G401 (cell line): Measurements from ENCODE around the gene LRRC41. TPM values are rescaled to one million over a fixed set of nuclear protein-coding genes. Genes with fewer than 3 reads are reported as not detected.
"Not testable (repeated sequence)": the region's sequence is repeated elsewhere in the genome, so short reads cannot be mapped to it uniquely, and the experiment has no call there.

ENCODE experiments used
- DNase-seq: peaks from one replicate; pipeline ENCODE4 v3.0.0-alpha.2; 2015; ENCODE audit warnings: low spot score
- in situ Hi-C: cut with HindIII; loops from 2 replicates; pipeline ENCODE4 v1.10.0; 2016; ENCODE audit warnings: low sequenced_read_pairs, mixed read lengths
- total RNA-seq: library from RNA; depleted of rRNA; stranded (reverse); fragments of >200 nt; shearing (Covaris generic); gene quantifications from 2 replicates; pipeline ENCODE4 v1.2.3, GENCODE V29; 2014; rRNA removed

LRRC41 gene
- total RNA-seq, 1 experiment from 2014 or later, result 99.1 TPM

- peak; percentile 16 for DNase-seq
- in situ Hi-C loops, result no loop called here
Measured at GRCh38 chr1:46248122-46248920, 55.1 kb downstream of the LRRC41 start.

- DNase-seq, result peak; percentile 99
- in situ Hi-C loops, result no loop called here
Measured at GRCh38 chr1:46247436-46248121, 55.8 kb downstream of the LRRC41 start, which contains the start of gene RAD54L. Gene RAD54L (plus strand): TSS chr1:46247763. CDS start chr1:46248406, 643 bp downstream.

GRCh38 chr1:46246548-46247435 is 56.6 kb downstream of the LRRC41 start:
- in situ Hi-C loops, result no loop called here

GRCh38 chr1:46246136-46246535 is 57.3 kb downstream of the LRRC41 start:
- DNase-seq, in situ Hi-C loops: not testable (repeated sequence)

More at GRCh38 chr1:46246548-46247435, 56.6 kb downstream of the LRRC41 start:
- no peak for DNase-seq

- DNase-seq, result peak; percentile 15
- in situ Hi-C loops, result no loop called here
Measured at GRCh38 chr1:46244656-46245371, 58.6 kb downstream of the LRRC41 start.

GRCh38 chr1:46243831-46244230 is 59.6 kb downstream of the LRRC41 start:
- in situ Hi-C loops, result not testable (repeated sequence)

GRCh38 chr1:46242918-46243317 is 60.5 kb downstream of the LRRC41 start:
- in situ Hi-C loops, result no loop called here
- DNase-seq, result no peak

More at GRCh38 chr1:46243831-46244230, 59.6 kb downstream of the LRRC41 start:
- not testable (repeated sequence) for DNase-seq

- DNase-seq, in situ Hi-C loops: not testable (repeated sequence)
Measured at GRCh38 chr1:46241733-46242132, 61.7 kb downstream of the LRRC41 start.

GRCh38 chr1:46238865-46239264 is 64.6 kb downstream of the LRRC41 start:
- in situ Hi-C loops, DNase-seq: not testable (repeated sequence)

GRCh38 chr1:46236882-46237281 is 66.5 kb downstream of the LRRC41 start:
- in situ Hi-C loops, result no loop called here
- DNase-seq, result no peak

- in situ Hi-C loops, DNase-seq: not testable (repeated sequence)
Measured at GRCh38 chr1:46231231-46231630, 72.2 kb downstream of the LRRC41 start.

Other genes starting within 250 kb of the LRRC41 start
- 14.3 and 15.8 TPM in 2 replicates for gene PIK3R3, start 171.0 kb downstream of the LRRC41 start, total RNA-seq
- 5.9 TPM in 1 of 2 replicates, not detected in the other for gene TSPAN1, start 128.5 kb downstream of the LRRC41 start, total RNA-seq
- gene P3R3URF, start 127.1 kb downstream of the LRRC41 start, total RNA-seq, result not detected in 2 replicates
- 78.6 and 118 TPM in 2 replicates for gene POMGNT1, start 105.2 kb downstream of the LRRC41 start, total RNA-seq
- gene LURAP1, start 100.3 kb downstream of the LRRC41 start, total RNA-seq, result 6.0 and 7.8 TPM in 2 replicates
- gene RAD54L, start 55.9 kb downstream of the LRRC41 start, total RNA-seq, result 16.8 and 20.6 TPM in 2 replicates
- gene UQCRH, start 82 bp upstream of the LRRC41 start, total RNA-seq, result 782 and 965 TPM in 2 replicates
- 14.6 and 20.9 TPM in 2 replicates for gene NSUN4, start 37.2 kb upstream of the LRRC41 start, total RNA-seq
- gene FAAH, start 90.7 kb upstream of the LRRC41 start, total RNA-seq, result 0.43 TPM in 1 of 2 replicates, not detected in the other
- 0.20 and 1.0 TPM in 2 replicates for gene DMBX1, start 186.2 kb upstream of the LRRC41 start, total RNA-seq
- not detected in 2 replicates for gene KNCN, start 248.0 kb upstream of the LRRC41 start, total RNA-seq